GM10266 (cell line): ENCODE results near the gene C1orf198.

Experiments
- DNase-seq: peaks from one replicate; pipeline ENCODE4 v3.0.0; 2012; ENCODE audit errors: extremely low spot score
- TF ChIP-seq, protein P1 (sequence below): IDR thresholded peaks from 2 replicates; pipeline ENCODE4 v1.5.1; 2012; ENCODE audit warnings: mild to moderate bottlenecking, low read depth; ENCODE audit not compliant: control insufficient read depth, insufficient read depth; ENCODE audit errors: missing control alignments

C1orf198 gene

DNA sequence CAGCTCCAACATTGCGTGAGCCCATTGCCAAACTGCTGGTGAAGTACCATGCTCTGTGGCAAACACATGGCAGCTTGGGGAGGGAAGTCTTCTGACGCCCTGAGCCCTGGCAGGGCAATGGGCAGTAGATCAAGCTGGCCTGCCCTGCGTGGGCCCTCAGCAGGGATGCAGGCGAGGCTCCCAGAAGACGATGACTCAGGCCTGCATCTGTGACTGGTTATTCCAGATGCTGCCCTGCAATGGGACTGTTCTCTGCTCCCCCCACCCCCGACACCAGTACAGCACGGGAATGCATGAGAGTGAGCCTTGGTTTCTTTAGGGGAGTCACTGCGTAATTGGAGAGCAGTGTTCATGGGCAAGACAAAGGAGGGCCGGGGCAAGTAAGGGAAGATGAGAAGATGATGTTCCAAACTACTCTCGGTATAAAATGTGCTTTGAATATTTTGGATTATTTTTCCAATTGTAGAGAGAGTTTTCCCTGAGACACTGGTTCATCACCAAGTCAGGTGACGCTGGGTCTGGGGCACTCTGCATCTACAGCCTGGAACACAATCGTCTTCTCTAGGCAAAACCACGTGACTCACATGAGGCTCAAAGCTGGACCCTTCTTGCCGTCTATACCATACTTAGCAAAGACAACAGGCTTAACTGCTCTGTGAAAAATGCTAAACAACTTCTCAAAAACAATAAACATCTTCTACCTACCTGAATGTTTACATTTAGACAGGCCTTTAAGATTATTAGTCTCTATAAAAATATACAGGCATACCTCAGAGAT lies 9.0 kb upstream of the C1orf198 start:
- TF ChIP-seq, protein P1, sequence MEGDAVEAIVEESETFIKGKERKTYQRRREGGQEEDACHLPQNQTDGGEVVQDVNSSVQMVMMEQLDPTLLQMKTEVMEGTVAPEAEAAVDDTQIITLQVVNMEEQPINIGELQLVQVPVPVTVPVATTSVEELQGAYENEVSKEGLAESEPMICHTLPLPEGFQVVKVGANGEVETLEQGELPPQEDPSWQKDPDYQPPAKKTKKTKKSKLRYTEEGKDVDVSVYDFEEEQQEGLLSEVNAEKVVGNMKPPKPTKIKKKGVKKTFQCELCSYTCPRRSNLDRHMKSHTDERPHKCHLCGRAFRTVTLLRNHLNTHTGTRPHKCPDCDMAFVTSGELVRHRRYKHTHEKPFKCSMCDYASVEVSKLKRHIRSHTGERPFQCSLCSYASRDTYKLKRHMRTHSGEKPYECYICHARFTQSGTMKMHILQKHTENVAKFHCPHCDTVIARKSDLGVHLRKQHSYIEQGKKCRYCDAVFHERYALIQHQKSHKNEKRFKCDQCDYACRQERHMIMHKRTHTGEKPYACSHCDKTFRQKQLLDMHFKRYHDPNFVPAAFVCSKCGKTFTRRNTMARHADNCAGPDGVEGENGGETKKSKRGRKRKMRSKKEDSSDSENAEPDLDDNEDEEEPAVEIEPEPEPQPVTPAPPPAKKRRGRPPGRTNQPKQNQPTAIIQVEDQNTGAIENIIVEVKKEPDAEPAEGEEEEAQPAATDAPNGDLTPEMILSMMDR: no peak
- DNase-seq: no peak

DNA sequence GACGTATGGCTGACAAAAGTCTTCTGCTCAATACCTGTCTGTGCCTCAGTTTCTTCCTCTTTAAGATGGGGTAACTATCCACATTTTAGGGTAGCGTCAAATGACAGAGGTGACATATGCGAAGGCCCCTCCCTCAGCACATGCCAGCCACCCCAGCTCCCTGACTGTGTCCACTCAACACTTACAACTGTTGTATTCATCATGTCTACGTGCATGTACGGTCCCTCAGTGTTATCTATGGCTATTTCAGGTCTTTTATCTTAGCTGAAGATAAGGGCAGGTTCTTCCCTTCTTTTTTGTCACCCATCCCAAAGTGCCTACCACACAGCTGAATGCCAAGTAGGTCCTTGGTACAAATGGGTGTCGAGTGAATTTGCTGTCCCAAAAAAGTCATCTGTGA lies 8.3 kb upstream of the C1orf198 start:
- TF ChIP-seq, protein P1: no peak
- no peak for DNase-seq

DNA sequence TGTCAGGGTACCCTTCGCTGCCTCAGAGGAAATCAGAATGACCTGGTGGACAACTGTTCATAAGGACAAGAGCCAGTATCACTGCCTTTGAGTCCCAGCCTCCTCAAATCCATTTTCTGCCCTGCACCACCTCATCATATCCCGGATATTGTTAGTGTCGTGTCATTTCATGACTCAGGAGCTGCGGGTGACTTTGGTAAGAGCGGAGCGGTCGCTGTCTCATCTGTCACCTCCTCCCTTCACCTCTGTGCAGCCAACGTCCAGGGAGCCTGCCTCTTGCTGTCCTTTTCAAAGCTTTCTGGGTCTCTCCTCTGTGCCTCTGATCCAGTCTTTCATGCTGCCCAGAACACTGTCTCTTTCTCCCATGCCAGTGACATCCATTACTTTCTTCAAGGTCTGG lies 7.0 kb upstream of the C1orf198 start:
- no peak for DNase-seq
- TF ChIP-seq, protein P1: no peak

DNA sequence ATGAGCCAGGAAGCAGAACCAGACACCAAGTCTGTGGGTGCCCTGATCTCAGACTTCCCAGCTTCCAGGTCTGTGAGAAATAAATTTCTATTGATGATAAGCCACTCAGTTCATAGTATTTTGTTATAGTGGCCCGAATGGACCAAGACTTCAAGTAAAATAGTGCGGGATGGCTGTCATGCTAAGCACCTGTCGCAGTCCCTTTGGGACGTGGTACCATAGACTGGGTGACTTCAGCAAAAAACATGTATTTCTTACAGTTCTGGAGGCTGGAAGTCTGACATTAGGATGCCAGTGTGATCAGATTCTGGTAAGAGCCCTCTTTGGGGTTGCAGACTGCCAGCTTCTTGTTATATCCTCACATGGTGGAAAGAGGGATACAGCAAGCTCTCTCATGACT lies 2.6 kb upstream of the C1orf198 start:
- TF ChIP-seq, protein P1: no peak
- DNase-seq: no peak

DNA sequence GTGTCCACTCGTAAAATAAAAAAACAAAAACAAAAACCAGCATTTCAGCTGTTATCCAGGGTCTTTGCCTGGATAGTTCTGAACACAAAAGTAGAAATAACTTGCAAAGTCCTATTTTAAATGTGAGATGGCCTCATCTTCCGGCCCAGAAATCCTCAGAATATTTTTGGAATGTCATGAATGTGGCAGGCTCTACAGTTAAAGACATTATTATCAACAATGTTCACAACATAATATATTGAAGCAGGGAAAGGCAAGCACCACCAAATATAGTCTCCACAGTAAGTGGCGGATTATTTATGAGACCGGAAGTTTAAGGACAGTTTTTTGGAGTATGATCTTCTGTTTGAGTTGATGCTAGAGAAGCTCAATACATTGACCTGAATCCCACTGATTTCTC lies 1.2 kb upstream of the C1orf198 start:
- no peak for DNase-seq
- TF ChIP-seq, protein P1: no peak

DNA sequence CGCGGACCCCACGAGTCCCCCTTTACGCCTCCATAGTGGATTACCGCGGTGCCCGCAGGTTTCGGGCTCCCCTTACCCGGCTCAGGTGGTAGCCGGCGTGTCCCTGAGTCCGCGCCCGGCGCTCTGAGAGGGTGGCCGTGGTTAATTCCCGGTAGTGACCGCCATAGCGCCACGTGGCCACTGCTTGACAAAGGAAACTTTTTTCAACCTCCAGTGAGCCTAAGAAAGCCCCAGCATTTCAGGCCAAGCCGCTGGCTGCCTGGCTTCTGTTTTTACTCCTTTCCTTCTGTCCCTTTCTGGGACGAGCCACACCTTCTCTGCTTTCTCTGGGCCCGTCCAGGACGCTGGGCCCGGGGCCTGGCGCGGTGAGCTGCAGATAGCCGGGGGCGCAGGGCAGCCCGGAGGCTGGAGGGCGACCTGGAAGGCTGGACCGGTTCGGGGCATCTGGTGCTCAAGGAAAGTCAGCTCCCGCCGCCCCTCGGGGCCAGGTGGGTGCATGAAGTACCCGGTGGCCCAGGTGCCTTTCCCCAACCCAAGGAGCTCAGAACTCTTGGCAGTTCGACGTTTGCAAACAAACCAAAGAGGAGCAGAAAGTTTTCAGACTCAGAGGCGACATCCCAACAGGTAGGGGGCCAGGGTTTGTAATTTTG lies 540 bp upstream of the C1orf198 start:
- TF ChIP-seq, protein P1: no peak
- DNase-seq: peak; percentile 43

DNA sequence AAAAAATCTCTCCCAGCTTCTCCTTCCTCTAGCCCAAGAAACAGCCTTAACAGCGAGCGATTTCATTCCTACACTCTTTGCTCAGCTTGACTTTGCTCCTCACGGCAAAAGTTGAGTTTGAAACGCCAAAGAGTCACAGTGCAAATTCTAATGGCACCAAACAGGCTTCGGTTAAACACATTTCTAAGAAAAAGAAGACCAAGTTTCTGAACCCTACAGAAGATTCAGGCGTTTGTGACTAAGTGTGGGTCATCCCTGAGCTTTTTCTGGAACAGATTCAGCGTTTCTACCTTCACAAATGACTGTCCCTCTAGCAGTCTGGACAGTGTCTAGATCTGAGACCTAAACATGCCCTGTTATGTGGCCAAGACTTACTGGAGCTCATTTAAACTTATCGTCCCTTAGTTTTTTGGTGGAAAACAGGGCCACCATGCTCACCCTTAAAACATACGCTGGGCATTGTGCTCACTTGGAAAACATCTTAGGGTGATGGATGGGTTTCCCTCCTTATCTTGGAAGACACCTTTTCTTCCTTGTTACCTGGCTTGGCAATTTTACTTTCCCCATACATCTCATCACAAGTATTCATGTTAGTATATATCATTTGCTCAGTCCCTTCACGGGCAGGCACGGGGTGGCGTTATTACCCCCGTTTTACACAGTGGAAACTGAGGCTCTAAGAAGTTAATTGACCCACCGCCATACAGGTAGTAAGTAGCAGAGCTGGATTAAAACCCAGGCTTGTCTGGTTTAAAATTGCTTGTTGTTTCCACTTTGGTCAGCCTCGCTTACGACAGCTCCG lies 1.0 kb downstream of the C1orf198 start:
- no peak for DNase-seq
- TF ChIP-seq, protein P1: no peak
